Psoas muscle (tissue), 8 donors: ENCODE data around the gene RITA1. TPM values are rescaled to one million over a fixed set of nuclear protein-coding genes. Genes with fewer than 3 reads are reported as not detected.

Source experiments
- ATAC-seq, 4 donors: fragments of 200-7000 bp; cut with Tn5 transposase; one replicate each; pipeline ENCODE4 v1.9.1; 2020; ENCODE audit warnings: moderate library complexity in 3 of 4, mild to moderate bottlenecking in 2 of 4
- DNase-seq, 2 donors: peaks; one replicate each; pipeline ENCODE4 v3.0.0-alpha.2; 2020
- H3K27ac ChIP-seq: fragments of 200-600 bp; one replicate; pipeline ENCODE4 v1.8.0; 2022
- H3K27me3 ChIP-seq, 3 donors: fragments of 200-600 bp in 1 of 3; one replicate each; pipeline versions ENCODE4 v1.6.1 to v1.8.0; 2013 to 2022; ENCODE audit warnings: low read length in 2 of 3, mild to moderate bottlenecking in 2 of 3, moderate library complexity in 1 of 3; ENCODE audit not compliant: insufficient read depth in 3 of 3
- H3K36me3 ChIP-seq, 2 donors: fragments of 200-600 bp in 1 of 2; one replicate each; pipeline versions ENCODE4 v1.6.1 to v1.8.0; 2013 to 2022; ENCODE audit warnings: low read depth in 1 of 2, mild to moderate bottlenecking in 1 of 2, moderate library complexity in 1 of 2; ENCODE audit not compliant: insufficient read depth in 1 of 2
- H3K4me1 ChIP-seq: fragments of 200-600 bp; one replicate; pipeline ENCODE4 v1.8.0; 2022
- H3K4me3 ChIP-seq: fragments of 200-600 bp; one replicate; pipeline ENCODE4 v1.8.0; 2022; ENCODE audit warnings: mild to moderate bottlenecking
- H3K9me3 ChIP-seq: fragments of 200-600 bp; one replicate; pipeline ENCODE4 v1.8.0; 2022
- CTCF ChIP-seq: fragments of 200-600 bp; IDR thresholded peaks from one replicate; pipeline ENCODE4 v1.8.0; 2022; ENCODE audit warnings: antibody characterized with exemption
- WGBS, 3 donors: extraction: QIAGEN DNeasy Blood & Tissue Kit; methylation state at CpG; one replicate each; pipeline versions ENCODE4 v1.1.6 to v1.1.7; 2013; 5-methylcytosine and 5-hydroxymethylcytosine counted together
- intact Hi-C, 2 donors: fragments of 100-400 bp; cut with DNase I; formaldehyde crosslinking; loops; one replicate each; pipeline versions ENCODE4 v1.11.0 to v1.14.2; 2022
- polyA plus RNA-seq, 3 donors: library from polyadenylated mRNA; stranded (reverse); fragments of 200-250 nt; gene quantifications; one replicate each; pipeline ENCODE4 v1.2.3, GENCODE V29; 2013
- total RNA-seq, 4 donors: library from RNA; stranded (reverse); fragmentation: NEBNext Ultra II Directional in 2 of 4; extraction: Animal tissue kit (Norgen Biotek cat#: 25700) in 2 of 4; gene quantifications; one replicate each; pipeline versions ENCODE4 v1.2.1 to v1.2.4, GENCODE V29; 2021 to 2023
- donor health status: healthy with polysubstance abuse.
- donor health status: DM: no; HTN: no; CAD: no; lungs with moderate emphysema.
- donor health status: Bipolar disorder and iron deficiency.
- donor health status: healthy.
- donor health status: DM: yes; HTN: yes; CAD: no.
- donor health status: DM: no; HTN: no; CAD: no.
- donor health status: DM: no; HTN: no; CAD: no.
- donor health status: DM: yes; HTN: yes; CAD: no.

RITA1 gene
- total and polyA plus RNA-seq, 7 donors = 13.0 to 28.5 (median 15.3) TPM

- ATAC-seq = no peak
- no peak overlapping the region for H3K27ac ChIP-seq
- 65 to 69% (median 66%) methylated on average over 5 of the region's 5 CpGs for WGBS, 3 donors
Measured at GRCh38 chr12:113142886-113143332, 42.6 kb upstream of the RITA1 start.

GRCh38 chr12:113143959-113144358 is 41.6 kb upstream of the RITA1 start:
- intact Hi-C loops = no loop called here
- Histone ChIP-seq H3K4me1 (no peaks in the 10 kb centered on the region), H3K4me3 (no peak overlapping the region), H3K27me3 (peaks cover 0 to 19% (median 0%) of the 10 kb centered on the region in 3 donors), H3K9me3 (no peaks in the 10 kb centered on the region), H3K36me3 (no peaks in the 10 kb centered on the region), H3K27ac (no peak overlapping the region)
- no peak for DNase-seq
- 88 to 92% (median 91%) methylated on average over 8 of the region's 8 CpGs for WGBS, 3 donors
- ATAC-seq = no peak
- TF ChIP-seq CTCF = no peak

More at GRCh38 chr12:113142886-113143332, 42.6 kb upstream of the RITA1 start:
- Histone ChIP-seq H3K9me3 (no peaks in the 10 kb centered on the region), H3K4me3 (no peak overlapping the region), H3K27me3 (peaks cover 0 to 19% (median 0%) of the 10 kb centered on the region in 3 donors), H3K36me3 (no peaks in the 10 kb centered on the region), H3K4me1 (no peaks in the 10 kb centered on the region)
- TF ChIP-seq CTCF = no peak
- DNase-seq = no peak
- intact Hi-C loops = no loop called here

- intact Hi-C loops = no loop called here
Measured at GRCh38 chr12:113144806-113145205, 40.7 kb upstream of the RITA1 start.

GRCh38 chr12:113145720-113146551 is 39.6 kb upstream of the RITA1 start:
- WGBS, 3 donors = 67 to 73% (median 68%) methylated on average over 12 of the region's 12 CpGs
- DNase-seq = no peak
- TF ChIP-seq CTCF = no peak
- Histone ChIP-seq H3K4me3 (no peak overlapping the region), H3K9me3 (no peaks in the 10 kb centered on the region), H3K27ac (no peak overlapping the region), H3K27me3 (peaks cover 0 to 31% (median 6%) of the 10 kb centered on the region in 3 donors), H3K4me1 (no peaks in the 10 kb centered on the region), H3K36me3 (no peaks in the 10 kb centered on the region)
- ATAC-seq = no peak
- intact Hi-C loops = no loop called here

More at GRCh38 chr12:113144806-113145205, 40.7 kb upstream of the RITA1 start:
- Histone ChIP-seq H3K9me3 (no peaks in the 10 kb centered on the region), H3K27me3 (peaks cover 0 to 21% (median 0%) of the 10 kb centered on the region in 3 donors), H3K4me1 (no peaks in the 10 kb centered on the region), H3K4me3 (no peak overlapping the region), H3K27ac (no peak overlapping the region), H3K36me3 (no peaks in the 10 kb centered on the region)
- no peak for TF ChIP-seq CTCF
- ATAC-seq (no peak), DNase-seq (no peak)
- 39 to 63% (median 51%) methylated on average over 5 of the region's 5 CpGs for WGBS, 3 donors
